Amniotic stem cell (primary cell): ENCODE data around the gene CERS1.

Source experiments
- DNase-seq: peaks from one replicate; lab custom pipeline; 2025; lab: John Stamatoyannopoulos, UW

Gene CERS1

DNA sequence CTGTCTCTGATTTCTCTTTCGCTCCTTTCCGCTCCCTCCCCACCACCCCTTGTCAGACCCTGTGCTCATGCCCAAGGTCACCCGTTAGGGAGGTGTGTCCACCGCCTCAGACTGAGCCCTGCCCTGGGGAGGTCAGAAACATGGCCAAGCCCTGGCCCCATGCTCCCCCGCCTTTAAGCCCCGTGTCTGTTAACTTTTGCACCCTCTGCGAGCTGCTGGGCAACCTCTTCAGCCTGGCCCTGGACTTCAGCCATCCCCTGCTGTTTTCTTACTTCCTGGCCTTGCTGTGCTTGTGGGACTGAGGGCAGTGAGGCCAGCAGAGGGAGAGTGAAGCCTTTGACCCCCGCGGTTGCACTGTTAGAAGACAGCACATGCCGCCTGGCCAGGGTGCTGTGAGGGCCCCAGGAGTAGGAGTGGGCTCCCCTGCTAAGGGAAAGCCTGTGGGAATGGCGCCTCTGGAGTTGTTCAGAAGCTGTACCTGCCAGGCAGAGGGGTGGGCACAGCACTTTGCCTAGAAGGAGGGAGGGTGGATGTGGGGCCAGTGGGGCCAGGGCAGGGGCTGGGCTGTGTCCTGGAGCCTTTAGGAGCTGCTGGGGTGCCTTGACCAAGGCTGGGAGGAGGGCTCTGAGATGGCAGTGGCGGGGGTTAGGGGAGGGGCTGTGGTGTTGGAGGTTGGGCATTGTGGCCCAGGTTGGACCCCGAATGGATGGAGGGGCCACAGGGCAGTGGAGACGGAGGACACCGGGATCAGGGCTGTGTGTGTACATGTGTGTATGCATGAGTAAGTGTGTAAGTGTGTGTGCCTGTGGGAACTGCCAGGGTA lies 56.3 kb downstream of the CERS1 start:
- DNase-seq = no peak

GRCh38 chr19:18834644-18834984 lies 61.3 kb downstream of the CERS1 start:
- DNase-seq = no peak

- no peak for DNase-seq
Measured at GRCh38 chr19:18833849-18834643, 61.9 kb downstream of the CERS1 start.

DNA sequence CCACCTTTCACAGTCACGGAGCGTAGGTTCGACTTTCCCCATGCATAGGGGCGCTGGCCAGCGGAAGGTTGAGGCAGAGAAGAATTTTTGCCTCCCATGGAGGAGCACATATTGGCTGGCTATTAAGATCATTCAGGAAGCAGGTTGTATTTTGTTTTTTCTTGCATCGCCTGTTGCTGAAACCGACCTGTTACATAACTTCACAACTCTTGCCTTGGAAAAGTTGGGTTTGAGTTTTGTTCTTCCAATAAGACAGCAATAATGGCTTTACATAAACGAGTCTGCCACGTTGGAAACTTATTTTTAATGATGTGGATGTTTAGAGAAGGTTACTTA lies 62.8 kb downstream of the CERS1 start:
- DNase-seq = no peak

GRCh38 chr19:18832306-18833140 lies 63.4 kb downstream of the CERS1 start:
- no peak for DNase-seq

DNA sequence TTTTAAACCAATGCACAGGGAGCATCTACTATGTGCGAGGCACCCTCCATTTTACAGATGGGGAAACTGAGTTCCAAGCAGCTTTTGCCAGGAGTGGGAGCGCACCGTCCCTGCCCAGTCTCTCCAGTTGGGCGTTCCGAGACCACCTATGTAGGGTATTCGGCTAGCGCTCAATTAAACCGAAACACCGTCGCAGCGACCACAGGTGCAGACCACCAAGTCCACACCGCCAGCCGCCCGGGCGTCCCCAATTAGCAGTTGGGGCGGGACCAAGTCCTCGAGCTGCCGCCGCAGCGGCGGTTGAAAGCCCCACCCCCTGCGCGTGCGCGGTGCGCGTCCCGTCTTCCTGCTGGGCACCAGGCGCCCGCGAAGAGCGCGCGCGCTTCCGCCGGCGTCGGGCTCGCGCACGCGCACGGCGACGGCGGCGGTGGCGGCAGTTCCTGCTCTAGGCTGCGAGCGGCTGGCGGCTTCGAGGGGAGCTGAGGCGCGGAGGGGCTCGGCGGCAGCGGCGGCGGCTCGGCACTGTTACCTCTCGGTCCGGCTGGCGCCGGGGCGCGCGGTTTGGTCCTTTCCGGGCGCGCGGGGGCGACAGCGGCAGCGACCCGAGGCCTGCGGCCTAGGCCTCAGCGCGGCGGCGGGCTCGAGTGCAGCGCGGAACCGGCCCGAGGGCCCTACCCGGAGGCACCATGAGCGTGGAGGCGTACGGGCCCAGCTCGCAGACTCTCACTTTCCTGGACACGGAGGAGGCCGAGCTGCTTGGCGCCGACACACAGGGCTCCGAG lies 64.2 kb downstream of the CERS1 start, which contains the start of gene UPF1:
Gene UPF1 (plus strand): TSS at position 436 of the 782 bp plus-strand sequence. CDS start 251 bp downstream, at position 687.
- DNase-seq = peak; percentile 86

DNA sequence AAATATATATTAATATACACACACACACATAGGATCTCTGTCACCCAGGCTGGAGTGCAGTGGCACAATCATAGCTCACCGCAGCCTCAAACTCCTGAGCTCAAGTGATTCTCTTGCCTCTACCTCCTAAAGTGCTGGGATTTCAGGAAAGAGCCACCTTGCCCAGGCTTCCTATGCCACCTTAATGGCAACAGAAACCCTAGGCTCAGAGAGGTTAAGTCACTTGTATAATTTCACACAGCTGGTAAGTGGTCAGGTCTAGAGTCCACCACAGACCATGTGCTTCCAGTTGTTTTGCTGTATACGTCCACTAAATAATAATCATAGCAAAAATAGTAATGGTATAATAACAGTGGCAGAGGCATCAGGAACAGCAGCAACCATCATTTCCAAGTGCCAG lies 65.5 kb downstream of the CERS1 start:
- no peak for DNase-seq

DNA sequence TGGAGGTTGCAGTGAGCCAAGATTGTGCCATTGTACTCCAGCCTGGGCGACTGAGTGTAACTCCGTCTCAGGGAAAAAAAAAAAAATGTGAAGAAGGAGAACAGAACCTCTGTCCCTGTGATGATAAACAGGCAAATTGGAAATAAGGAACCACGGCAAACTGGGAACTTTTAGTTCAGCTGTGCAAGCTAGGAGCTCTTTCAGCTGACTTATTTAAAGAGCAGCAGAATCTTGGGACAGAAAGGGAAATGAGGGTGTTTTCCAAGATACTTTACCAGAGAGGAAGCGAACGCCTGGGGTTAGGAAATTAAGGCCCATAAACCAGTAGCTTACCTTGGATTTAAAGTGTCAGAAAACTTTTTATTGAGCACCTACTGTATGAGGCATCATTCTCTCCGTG lies 67.2 kb downstream of the CERS1 start:
- DNase-seq = no peak
